PC-3 (cell line): ENCODE data around the gene TXN2. TPM values are rescaled to one million over a fixed set of nuclear protein-coding genes. Genes with fewer than 3 reads are reported as not detected.

Experiments used
- ATAC-seq: fragments of 200-7000 bp; cut with Tn5 transposase; 2 replicates; pipeline ENCODE4 v1.9.1; 2020; ENCODE audit warnings: mild to moderate bottlenecking, moderate library complexity
- BruUV-seq: library from RNA; stranded (reverse); fragments of 400-500 nt; replicated peaks from 2 replicates; lab custom pipeline; 2021; lab: Mats Ljungman, UMichigan
- CTCF ChIA-PET: fragments of 300-600 bp; sonication (Branson Sonifier 250); formaldehyde crosslinking; loops from one replicate; lab custom pipeline; 2022; ENCODE audit warnings: antibody characterized with exemption; lab: Charles Lee
- POLR2A ChIA-PET: fragments of 300-600 bp; sonication (Branson Sonifier 250); formaldehyde crosslinking; loops from one replicate; lab custom pipeline; 2022; ENCODE audit warnings: antibody characterized with exemption; ENCODE audit not compliant: unreplicated experiment; lab: Charles Lee
- DNase-seq: peaks from one replicate; pipeline ENCODE4 v3.0.0-alpha.2; 2015
- H2AFZ ChIP-seq: fragments of 300-600 bp; sonication (generic); 2 replicates; pipeline ENCODE4 v1.6.0; 2016; ENCODE audit warnings: antibody characterized with exemption, low read length
- H3F3A ChIP-seq: fragments of 300-600 bp; sonication (generic); one replicate; pipeline ENCODE4 v1.6.0; 2017; ENCODE audit warnings: antibody characterized with exemption, low read length, control low read depth, mild to moderate bottlenecking; ENCODE audit not compliant: unreplicated experiment
- H3K27ac ChIP-seq: fragments of 300-600 bp; sonication (generic); 2 replicates; pipeline ENCODE4 v1.5.1; 2016; ENCODE audit warnings: mild to moderate bottlenecking, low read length
- H3K27me3 ChIP-seq: fragments of 300-600 bp; sonication (generic); 2 replicates; pipeline ENCODE4 v1.6.1; 2016; ENCODE audit warnings: low read length, mixed read lengths
- H3K36me3 ChIP-seq: fragments of 300-600 bp; sonication (generic); 2 replicates; pipeline ENCODE4 v1.6.1; 2016; ENCODE audit warnings: low read depth, mixed run types, low read length, mixed read lengths
- H3K4me1 ChIP-seq: fragments of 300-600 bp; sonication (generic); 2 replicates; pipeline ENCODE4 v1.5.1; 2016; ENCODE audit warnings: low read length; ENCODE audit not compliant: insufficient read depth
- H3K4me2 ChIP-seq: fragments of 300-600 bp; sonication (generic); 2 replicates; pipeline ENCODE4 v1.6.0; 2016; ENCODE audit warnings: low read length
- H3K4me3 ChIP-seq: fragments of 300-600 bp; sonication (generic); 2 replicates; pipeline ENCODE4 v1.5.1; 2016; ENCODE audit warnings: mild to moderate bottlenecking, low read length, mixed read lengths
- H3K79me2 ChIP-seq: fragments of 300-600 bp; sonication (generic); 2 replicates; pipeline ENCODE4 v1.6.1; 2017; ENCODE audit warnings: low read length, mixed read lengths
- H3K9ac ChIP-seq: fragments of 300-600 bp; sonication (generic); 2 replicates; pipeline ENCODE4 v1.6.0; 2016; ENCODE audit warnings: mild to moderate bottlenecking, low read length
- H3K9me2 ChIP-seq: fragments of 300-600 bp; sonication (generic); replicated peaks from 2 replicates; pipeline ENCODE4 v1.6.1; 2016; ENCODE audit warnings: mixed run types, low read length, mixed read lengths
- H3K9me3 ChIP-seq: fragments of 300-600 bp; sonication (generic); 2 replicates; pipeline ENCODE4 v1.6.1; 2016; ENCODE audit warnings: low read length, mixed read lengths
- H4K20me1 ChIP-seq: fragments of 300-600 bp; sonication (generic); 2 replicates; pipeline ENCODE4 v1.6.1; 2016; ENCODE audit warnings: low read length, mixed read lengths
- EZH2 ChIP-seq: fragments of 300-600 bp; sonication (generic); IDR thresholded peaks from one replicate; pipeline ENCODE4 v1.6.1; 2017; ENCODE audit warnings: antibody characterized with exemption, mild to moderate bottlenecking, low read length; ENCODE audit not compliant: unreplicated experiment
- EZH2phosphoT487 ChIP-seq: fragments of 300-600 bp; sonication (generic); IDR thresholded peaks from 2 replicates; pipeline ENCODE4 v1.6.1; 2018; ENCODE audit warnings: mild to moderate bottlenecking, antibody characterized with exemption, low read length, borderline replicate concordance
- intact Hi-C: fragments of 100-400 bp; cut with micrococcal nuclease; formaldehyde crosslinking; loops from 2 replicates; pipeline ENCODE4 v1.9.0; 2023
- total RNA-seq: library from RNA; depleted of rRNA; stranded (reverse); fragments of >200 nt; gene quantifications from 2 replicates; pipeline ENCODE4 v1.2.3, GENCODE V29; 2014
- TF ChIP-seq, protein P1 (sequence below): fragments of 300-600 bp; sonication (generic); conservative IDR thresholded peaks from 2 replicates; pipeline ENCODE4 v1.5.1; 2017; ENCODE audit warnings: antibody characterized with exemption, low read depth, mild to moderate bottlenecking, low read length

Gene TXN2
- total RNA-seq, 1 experiment from 2014 or later: 49.6 TPM

DNA sequence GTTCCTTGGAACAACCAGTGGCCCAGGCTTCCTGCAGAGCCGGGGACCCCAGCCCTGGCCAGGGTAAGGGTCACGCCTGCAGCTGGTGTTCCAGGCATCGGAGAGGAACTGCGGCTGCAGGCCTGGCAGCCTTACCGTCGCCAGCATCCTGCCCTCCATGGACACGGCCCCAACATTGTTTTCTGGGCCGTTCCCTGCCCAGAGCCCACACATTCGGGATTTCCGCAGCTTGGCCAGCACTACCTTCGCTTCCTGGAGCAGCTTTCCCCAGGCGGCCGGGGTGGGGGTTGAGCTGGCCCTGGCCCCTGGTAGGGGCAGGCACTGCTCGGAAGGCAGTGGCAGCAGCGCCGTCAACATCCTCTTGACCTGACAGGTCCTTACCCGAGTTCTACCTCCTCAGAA is 17.7 kb downstream of the TXN2 start:
- ChIA-PET CTCF (no interaction called here), POLR2A (no interaction called here)
- no peak overlapping the region for H3K4me2 ChIP-seq
- no peaks in the 10 kb centered on the region for H3K36me3 ChIP-seq
- no peaks in the 10 kb centered on the region for H3K27me3 ChIP-seq
- no peak overlapping the region for H2AFZ ChIP-seq
- H3K27ac ChIP-seq: no peak overlapping the region
- H3K4me1 ChIP-seq: peaks cover 73% of the 10 kb centered on the region
- H3K4me3 ChIP-seq: no peak overlapping the region
- TF ChIP-seq EZH2: no peak
- TF ChIP-seq, protein P1, sequence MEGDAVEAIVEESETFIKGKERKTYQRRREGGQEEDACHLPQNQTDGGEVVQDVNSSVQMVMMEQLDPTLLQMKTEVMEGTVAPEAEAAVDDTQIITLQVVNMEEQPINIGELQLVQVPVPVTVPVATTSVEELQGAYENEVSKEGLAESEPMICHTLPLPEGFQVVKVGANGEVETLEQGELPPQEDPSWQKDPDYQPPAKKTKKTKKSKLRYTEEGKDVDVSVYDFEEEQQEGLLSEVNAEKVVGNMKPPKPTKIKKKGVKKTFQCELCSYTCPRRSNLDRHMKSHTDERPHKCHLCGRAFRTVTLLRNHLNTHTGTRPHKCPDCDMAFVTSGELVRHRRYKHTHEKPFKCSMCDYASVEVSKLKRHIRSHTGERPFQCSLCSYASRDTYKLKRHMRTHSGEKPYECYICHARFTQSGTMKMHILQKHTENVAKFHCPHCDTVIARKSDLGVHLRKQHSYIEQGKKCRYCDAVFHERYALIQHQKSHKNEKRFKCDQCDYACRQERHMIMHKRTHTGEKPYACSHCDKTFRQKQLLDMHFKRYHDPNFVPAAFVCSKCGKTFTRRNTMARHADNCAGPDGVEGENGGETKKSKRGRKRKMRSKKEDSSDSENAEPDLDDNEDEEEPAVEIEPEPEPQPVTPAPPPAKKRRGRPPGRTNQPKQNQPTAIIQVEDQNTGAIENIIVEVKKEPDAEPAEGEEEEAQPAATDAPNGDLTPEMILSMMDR: no peak
- no peak for TF ChIP-seq EZH2phosphoT487
- H3K9me3 ChIP-seq: no peaks in the 10 kb centered on the region
- no peaks in the 10 kb centered on the region for H3K9me2 ChIP-seq
- H4K20me1 ChIP-seq: no peaks in the 10 kb centered on the region
- peaks cover 13% of the 10 kb centered on the region; the same call in 1 of the 2 replicates for H3K79me2 ChIP-seq
- no peak overlapping the region for H3K9ac ChIP-seq
- no TSS peak for BruUV-seq
- ATAC-seq (no peak), DNase-seq (no peak)
- intact Hi-C loops: no loop called here
- H3F3A ChIP-seq: no peaks in the 10 kb centered on the region

DNA sequence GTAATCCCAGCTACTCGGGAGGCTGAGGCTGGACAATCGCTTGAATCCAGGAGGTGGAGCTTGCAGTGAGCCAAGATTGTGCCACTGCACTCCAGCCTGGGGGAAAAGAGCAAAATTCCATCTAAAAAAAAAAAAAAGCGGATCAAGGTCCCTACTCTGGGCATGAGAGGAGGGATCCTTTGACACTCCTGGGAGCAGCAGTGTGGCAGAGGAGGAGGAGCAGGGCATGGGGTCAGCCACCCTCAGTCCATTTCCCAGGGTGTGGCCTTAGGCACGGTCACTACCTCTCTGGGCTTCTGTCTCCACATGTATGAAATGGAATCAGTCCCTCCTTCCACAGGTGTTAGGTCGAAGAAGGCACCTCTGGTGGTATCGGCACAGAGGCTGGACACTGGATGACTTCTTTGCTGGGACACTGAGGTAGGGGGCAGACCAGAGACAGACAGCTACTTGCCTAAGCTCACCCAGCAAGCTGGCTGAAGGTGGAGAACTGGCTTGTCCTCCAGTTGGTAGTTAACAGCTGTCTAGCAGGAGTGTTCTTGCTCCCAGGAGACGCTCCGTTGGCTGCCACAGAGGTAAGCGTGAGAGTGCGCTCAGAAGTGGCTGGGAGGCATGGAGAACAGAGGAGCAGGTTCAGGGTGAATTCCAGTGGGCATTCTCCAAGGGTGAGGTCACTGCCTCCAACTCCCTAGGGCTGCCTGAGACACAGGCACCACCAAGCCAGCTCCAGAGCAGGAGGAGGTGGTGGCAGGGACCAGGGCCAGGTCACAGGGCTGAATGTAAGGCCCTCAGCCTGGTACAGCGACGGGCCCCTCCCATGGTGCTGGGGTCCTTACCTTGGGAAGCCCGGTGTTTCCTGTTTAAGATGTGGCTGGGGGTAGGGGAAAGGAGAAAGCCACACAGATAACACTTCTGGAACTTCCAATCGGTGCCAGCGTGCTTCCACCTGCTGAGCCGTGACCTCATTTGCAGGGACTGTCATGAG is 19.5 kb downstream of the TXN2 start:
- no peaks in the 10 kb centered on the region for H3F3A ChIP-seq
- H3K4me3 ChIP-seq: no peak overlapping the region
- peak; percentile 44 for ATAC-seq
- no peaks in the 10 kb centered on the region for H3K79me2 ChIP-seq
- H3K27me3 ChIP-seq: no peaks in the 10 kb centered on the region
- H3K9me2 ChIP-seq: no peaks in the 10 kb centered on the region
- 0 out of 2 replicates have a peak overlapping the region, but pooled peaks have one; percentile 9 for H3K9ac ChIP-seq
- no peaks in the 10 kb centered on the region for H3K36me3 ChIP-seq
- peaks cover 62% of the 10 kb centered on the region for H3K4me1 ChIP-seq
- intact Hi-C loops: no loop called here
- no peaks in the 10 kb centered on the region for H4K20me1 ChIP-seq
- TSS peak; percentile 19 for BruUV-seq
- CTCF ChIA-PET: no interaction called here
- POLR2A ChIA-PET: interaction anchor here (0.5 to 0.6 kb wide), 2 partner anchors 127 to 301 kb away, joined by 3 read pairs; no protein-coding TSS in a partner anchor
- TF ChIP-seq, protein P1: no peak
- peak overlapping the region; percentile 40 for H3K4me2 ChIP-seq
- H2AFZ ChIP-seq: no peak overlapping the region
- H3K27ac ChIP-seq: peak overlapping the region; percentile 65
- DNase-seq: peak; percentile 84
- no peaks in the 10 kb centered on the region for H3K9me3 ChIP-seq

DNA sequence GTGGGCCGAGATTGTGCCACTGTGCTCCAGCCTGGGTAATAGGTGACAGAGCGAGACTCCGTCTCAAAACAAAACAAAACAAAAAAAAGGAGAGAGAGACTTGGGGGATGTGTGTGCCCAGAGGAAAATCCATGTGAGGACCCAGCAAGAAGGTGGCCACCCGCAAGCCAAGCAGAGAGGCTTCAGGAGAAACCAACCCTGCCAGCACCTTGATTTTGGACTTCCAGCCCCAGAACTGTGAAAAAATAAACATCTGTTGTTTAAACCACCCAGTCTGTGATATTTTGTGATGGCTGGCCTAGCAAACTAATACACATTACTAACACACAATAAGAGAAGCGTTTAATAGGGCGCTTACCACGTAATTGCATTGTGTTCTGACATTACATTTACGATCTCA is 21.2 kb downstream of the TXN2 start:
- no peaks in the 10 kb centered on the region for H3K79me2 ChIP-seq
- ChIA-PET CTCF (no interaction called here), POLR2A (no interaction called here)
- H3K4me2 ChIP-seq: no peak overlapping the region
- H4K20me1 ChIP-seq: no peaks in the 10 kb centered on the region
- peak overlapping the region; percentile 80 for H3K27ac ChIP-seq
- TF ChIP-seq EZH2phosphoT487 (no peak), EZH2 (no peak)
- TF ChIP-seq, protein P1: no peak
- peaks cover 50% of the 10 kb centered on the region for H3K4me1 ChIP-seq
- no peak overlapping the region for H3K9ac ChIP-seq
- H3F3A ChIP-seq: no peaks in the 10 kb centered on the region
- BruUV-seq: no TSS peak
- H3K9me2 ChIP-seq: no peaks in the 10 kb centered on the region
- DNase-seq (no peak), ATAC-seq (no peak)
- no peaks in the 10 kb centered on the region for H3K36me3 ChIP-seq
- H2AFZ ChIP-seq: no peak overlapping the region
- H3K4me3 ChIP-seq: no peak overlapping the region
- intact Hi-C loops: no loop called here
- H3K27me3 ChIP-seq: no peaks in the 10 kb centered on the region
- H3K9me3 ChIP-seq: no peaks in the 10 kb centered on the region
